HG02943 (cell line): ENCODE data around the gene HSD11B2.

Experiments
- ATAC-seq: cut with Tn5 transposase; IDR thresholded peaks from one replicate; pipeline ENCODE4 v1.9.1; 2021; ENCODE audit warnings: mild to moderate bottlenecking, low read depth, moderate library complexity; ENCODE audit not compliant: unreplicated experiment

Gene HSD11B2

DNA sequence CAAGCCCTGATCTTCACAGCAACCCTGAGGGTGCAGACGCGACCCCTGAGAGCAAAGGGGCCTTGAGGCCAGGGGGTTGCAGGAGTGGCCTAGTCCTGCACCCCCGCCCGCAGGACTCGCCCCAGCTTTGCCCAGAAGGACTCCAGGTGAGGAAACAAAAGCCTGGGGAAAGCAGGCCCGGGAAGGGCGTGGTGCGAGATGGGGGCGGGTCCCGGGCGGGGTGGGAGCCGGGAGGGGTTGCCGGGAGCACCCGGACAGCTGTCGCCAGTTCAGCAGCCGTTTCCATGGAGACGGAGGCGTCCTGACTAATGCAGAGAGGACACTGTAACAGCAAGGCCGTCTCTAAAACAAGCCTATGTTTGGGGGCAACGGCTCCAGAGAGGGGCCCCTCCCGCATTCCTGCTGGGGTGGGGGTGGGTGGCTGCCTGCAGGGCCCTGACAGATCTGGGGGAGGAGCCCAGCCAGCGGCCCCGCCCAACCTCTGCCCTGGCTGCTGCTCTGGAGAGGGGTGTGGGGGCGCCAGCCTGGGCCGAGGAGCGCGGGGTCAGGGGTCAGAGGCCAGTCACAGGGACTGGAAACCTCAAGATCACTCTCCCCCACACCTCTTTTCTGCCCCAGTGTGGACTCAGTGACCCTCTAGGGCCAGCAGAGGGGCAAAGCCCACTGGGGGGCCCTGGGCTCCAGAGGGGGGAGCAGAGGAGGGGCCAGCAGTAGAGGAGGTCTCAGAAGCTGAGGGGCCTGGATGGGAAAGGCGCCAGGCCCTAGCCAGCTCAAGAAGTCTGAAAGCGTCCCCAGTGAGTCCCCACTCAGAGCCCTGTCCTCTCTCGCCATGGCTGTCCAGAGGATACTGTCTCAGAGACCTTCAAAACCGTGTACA lies 34.5 kb upstream of the HSD11B2 start:
- no peak for ATAC-seq

DNA sequence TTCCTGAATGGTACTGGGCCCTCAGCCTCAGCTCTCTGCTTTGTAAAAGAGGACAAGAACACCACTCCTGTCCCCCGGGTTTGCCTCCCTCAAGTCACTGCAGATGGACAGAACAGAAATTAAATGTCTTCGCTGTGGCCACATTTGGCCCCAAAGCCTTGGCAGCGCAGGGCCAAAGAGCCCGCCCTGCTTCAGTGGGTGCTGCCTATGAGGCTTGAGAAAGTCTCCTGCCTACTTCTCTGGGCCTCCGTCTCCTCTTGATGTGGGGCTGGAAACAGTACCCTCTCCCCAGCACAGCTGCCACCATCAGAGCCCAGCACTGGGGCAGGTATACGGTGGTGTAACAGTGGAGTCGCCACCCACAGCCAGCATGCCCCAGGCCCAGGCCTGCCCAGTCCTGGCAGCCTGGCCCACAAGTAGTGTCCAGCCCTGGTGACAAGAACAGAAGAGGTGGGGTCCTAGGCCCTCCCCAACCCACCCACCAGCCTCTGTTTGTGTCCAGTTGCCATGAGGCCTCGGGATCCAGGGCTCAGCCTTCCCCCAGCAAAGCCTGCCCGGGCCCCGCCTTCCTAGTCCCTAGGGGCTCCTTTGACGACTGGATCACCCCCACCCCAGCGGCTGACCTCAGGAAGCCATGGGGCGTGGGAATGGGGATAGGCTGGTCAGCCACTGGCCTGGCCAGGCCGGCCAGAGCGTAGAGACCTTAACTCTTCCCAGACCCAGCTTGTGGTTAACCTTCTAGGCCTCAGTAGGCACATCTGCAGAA lies 33.7 kb upstream of the HSD11B2 start:
- ATAC-seq, result no peak

- no peak for ATAC-seq
Measured at GRCh38 chr16:67397812-67398545, 32.9 kb upstream of the HSD11B2 start.

GRCh38 chr16:67398546-67399217 lies 32.2 kb upstream of the HSD11B2 start:
- no peak for ATAC-seq

DNA sequence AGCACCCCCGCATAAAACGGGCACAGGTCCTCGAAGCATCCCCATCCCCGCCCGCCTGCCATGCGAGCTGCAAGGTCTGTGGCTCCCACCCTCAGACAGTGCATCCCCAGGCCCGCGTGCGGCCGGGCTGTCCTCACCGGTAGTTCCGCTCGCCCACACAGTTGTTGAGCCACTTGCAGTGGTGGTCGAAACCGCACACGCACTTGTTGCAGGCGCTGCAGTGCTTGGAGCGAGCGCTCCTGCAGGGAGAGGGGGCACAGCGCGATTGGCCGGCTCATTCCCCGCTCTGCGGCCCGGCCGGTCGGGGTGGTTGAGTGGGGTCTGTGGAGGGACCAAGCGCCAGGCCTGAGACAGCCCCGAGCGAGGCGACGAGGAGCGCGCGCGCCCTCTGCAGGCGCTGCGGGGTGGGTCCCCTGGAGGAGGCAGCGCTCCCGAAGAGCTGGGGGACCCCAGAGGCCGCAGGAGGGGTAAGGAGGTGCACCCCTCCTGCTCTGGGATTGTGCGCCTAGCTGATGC lies 31.6 kb upstream of the HSD11B2 start:
- no peak for ATAC-seq

DNA sequence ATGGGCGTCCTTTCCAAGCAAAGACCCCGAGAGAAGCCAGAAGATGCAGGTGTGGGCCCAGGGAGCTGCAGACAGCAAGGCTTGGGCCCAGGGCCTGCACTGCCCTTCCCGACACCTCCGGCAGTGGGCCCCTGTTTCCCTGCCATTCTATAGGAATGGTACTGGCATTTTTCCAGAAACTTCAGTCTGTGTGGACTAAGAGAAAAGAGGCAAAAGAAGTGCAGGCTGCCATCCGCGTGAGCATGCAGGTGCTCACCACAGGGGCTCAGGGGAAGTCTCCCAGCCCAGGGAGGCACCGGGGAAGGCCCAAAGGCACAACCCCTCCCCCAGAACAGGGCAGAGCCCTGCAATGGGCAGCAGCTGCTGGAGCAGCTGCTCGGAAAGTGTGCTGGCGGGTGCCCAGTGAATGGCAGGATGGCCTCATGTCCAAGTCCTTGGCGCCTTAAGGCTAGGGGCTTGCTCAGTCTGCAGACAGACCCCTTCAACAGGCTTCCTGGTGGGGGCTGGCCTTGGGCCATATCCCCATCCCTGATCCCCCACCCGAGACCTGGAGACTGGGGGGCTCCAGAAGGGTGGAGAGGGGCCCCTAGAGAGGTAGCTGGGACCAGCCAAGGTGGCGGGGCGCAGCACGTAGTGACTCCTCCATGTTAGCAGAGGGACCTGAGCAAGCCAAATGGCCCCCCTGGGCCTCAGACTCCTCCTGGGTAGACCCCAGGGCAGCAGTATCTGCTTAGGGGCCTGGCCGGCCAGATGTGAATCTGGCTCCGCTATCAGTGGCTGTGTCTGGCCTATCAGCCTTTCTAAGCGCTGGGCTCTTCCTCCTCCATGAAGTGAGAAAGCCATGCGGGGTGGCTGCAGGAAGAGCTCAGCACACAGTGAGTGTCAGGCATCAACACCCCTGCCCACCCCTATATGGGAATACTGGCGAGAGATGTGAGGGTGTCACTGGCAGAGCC lies 30.9 kb upstream of the HSD11B2 start:
- ATAC-seq, result no peak

- no peak for ATAC-seq
Measured at GRCh38 chr16:67400901-67401300, 30.0 kb upstream of the HSD11B2 start.

DNA sequence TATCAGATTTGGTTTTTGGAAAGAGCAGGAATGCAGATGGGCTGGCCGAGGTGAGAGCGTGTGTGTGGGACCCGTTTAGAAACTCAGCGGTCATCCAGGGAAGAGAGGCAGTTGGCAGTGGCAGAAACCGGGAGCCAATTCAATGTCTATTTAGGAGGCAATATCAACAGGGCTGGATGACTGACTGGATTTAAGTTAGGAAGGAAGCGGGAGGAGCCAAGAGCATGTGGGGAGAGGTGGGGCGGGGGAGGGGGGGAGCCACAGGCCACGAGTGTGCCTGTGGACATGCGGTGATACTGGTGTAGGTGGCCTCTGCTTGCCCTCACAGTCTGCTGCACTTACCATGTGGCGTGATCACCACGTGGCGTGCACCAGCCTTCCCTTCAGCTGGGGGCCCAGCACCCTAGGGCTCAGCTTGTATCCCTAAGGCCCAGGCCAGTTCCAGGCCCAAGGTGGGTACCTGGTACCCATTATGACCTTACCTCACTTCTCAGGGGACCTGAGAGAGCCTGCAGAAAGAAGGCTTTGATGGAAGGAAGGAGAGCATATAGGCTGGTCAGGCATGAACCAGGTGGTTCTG lies 26.9 kb upstream of the HSD11B2 start:
- ATAC-seq, result no peak

- ATAC-seq, result no peak
Measured at GRCh38 chr16:67404740-67405226, 26.1 kb upstream of the HSD11B2 start.

DNA sequence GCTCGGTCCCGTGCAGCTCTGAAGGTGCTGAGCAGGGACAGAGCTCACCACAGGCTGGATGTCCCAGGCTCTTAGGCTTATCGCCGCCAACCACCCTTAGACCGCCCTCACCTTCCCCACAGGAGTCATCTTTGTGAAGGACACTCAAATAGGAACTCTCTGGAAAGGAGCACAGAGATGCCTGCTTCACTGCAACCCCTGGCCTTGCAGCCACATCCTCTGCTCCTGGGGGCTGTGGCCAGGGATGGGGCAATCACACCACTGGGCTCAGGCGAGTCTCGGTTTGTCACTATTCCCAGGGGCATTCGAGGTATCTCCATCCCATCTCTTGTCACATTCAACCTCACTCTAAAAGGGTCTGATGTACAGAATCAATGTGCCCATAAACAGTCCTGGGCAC lies 25.6 kb upstream of the HSD11B2 start:
- no peak for ATAC-seq

DNA sequence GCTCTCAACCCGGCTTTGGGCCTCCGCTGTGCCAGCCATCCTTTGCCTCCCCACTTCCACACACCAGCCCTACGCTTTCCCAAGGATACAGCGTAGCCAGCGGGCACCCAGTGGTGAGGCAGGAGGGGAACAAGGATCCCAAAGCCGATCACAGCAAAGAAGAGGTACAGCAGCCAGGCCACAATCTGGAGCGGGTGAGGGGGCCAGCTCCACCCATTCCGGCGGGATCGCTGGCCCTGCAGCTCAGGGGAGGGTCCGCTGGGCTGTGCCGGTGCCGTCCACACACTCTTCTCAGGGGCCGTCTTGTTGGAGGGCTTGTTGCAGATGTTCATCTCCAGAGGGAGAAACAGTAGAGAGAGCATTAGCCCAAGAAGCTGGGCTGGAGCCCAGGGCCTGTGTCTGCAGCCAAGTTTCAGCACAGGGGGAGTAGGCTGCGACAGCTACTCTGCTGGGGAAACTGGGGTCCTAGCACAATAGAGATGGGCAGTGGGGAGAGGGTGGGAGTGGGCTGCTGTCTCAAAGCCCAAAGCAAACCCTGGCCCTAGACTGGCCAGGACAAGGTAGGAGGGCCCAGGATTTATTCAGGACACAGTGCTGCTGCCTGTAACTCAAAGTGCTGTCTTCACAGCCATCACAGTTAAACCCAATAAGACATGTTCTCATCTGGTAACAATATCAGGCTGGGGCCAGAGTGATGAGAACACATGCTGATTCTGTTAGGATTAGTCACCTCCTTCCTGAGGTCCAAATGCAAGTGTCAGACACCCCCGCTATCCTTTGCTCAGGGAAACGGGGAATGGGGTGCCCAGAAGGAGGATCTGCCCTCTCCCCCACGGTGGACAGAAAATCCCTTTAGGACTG lies 24.6 kb upstream of the HSD11B2 start:
- ATAC-seq, result no peak

DNA sequence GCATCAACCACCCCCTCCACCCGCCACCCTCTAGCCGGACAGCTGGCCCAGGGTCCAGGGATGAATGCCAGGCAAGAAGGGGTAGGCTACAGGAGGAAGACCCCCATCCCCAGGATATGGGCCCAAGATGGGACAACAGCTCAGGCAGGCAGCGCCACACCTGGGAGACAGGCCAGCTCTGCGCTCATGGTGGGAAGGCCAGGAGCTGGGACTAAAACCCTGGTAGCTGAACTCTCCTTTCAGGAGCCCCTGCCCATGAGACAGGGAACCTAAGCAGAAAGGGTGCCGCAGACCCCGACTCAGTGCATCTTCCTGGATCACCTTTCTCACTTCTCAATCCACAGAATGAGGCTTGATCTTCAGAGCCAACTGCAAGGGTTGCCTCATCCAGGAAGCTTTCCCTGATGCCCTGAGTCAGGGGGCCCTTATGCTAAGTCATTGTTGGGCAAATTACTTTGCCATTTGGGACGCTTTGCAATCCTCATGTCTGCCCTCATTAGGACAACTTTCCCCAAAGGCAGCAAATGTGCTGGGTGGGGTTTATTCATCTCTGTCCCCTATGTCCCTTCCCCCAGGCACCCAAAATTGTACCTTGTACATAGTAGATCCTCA lies 23.6 kb upstream of the HSD11B2 start:
- no peak for ATAC-seq

DNA sequence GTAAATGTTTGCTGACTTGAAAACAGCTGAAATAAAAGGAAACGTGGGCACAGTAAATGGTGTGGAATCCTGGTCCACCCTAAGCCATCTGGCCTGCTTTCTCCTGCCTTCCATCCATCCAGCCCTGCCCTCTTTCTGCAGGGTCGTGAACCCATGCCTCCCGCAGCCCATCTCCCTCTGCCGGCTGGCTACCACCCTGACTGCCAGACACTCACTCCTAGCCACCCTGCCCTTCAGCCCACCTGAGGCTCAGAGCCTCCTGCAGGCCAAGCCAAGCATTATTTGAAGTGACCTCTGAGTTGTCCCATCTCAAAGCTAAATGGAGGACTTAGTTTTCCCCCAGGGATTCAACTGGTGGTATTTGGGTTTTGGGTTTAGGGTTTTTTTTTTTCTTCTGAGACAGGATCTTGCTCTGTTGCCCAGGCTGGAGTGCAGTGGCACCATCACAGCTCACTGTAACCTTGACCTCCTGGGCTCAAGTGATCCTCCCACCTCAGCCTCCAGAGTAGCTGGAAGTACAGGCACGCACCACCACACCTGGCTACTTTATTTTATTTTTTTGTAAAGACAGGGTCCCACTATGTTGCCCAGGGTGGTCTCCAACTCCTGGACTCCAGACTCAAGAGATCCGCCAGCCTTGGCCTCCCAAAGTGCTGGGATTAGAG lies 23.0 kb upstream of the HSD11B2 start:
- ATAC-seq, result no peak

GRCh38 chr16:67409631-67410030 lies 21.3 kb upstream of the HSD11B2 start:
- ATAC-seq, result no peak

DNA sequence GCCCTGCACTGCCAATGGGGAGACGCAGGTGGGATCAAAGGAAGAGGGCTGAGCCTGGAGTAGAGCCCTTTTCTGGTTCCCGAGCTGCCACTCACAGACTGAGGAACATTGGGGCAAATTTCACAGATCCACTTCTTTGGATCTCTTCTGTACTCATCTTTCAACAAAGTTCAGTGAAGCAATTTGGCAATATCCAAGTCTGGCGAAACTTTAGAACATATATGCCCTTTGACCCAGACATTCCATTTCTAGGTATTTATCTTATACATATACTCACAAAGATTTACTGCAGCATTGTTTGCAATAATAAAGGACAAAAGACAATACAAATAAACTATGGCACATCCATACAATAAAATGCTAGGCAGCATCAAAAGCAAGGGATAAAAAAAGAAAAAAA lies 19.6 kb upstream of the HSD11B2 start:
- no peak for ATAC-seq

GRCh38 chr16:67412294-67412693 lies 18.6 kb upstream of the HSD11B2 start:
- ATAC-seq, result no peak
